ENCODE measurements around the gene PVR.

PVR gene

DNA sequence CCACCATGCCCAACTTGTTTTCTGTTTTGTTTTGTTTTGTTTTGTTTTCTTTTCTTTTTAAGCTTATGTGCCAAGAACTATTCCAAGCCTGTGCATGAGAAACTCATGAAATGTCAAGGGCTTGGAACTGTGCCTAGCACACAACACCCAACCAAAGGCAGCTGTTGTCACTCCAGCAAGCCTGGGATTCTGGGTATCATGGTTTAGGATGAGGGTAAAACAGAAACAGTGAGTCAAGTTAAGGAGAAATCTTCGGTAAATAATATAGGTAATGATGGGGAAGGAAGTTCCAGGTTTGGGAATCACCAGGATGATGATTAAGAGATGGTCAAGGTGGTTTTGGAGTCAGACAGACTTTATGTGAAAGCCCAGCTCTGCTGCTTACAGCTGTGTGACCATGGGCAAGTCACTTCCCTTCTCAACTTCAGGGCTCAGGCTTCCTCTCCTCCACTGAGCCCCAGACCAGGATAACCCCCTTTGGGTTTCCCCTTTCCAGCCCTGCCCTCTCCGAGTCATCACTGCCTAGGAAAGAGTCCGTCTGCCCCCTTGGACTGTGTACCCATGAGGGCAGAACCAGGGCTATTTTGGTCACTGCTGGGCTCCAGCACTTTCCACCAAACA, 5.0 kb downstream of the PVR start:
- TF ChIP-seq CTCF (conservative IDR thresholded peaks at IDR 0.05) (no peak), ZFX (IDR thresholded peaks at IDR 0.05) (no peak)
- H3K27ac ChIP-seq = no peak overlapping the region

DNA sequence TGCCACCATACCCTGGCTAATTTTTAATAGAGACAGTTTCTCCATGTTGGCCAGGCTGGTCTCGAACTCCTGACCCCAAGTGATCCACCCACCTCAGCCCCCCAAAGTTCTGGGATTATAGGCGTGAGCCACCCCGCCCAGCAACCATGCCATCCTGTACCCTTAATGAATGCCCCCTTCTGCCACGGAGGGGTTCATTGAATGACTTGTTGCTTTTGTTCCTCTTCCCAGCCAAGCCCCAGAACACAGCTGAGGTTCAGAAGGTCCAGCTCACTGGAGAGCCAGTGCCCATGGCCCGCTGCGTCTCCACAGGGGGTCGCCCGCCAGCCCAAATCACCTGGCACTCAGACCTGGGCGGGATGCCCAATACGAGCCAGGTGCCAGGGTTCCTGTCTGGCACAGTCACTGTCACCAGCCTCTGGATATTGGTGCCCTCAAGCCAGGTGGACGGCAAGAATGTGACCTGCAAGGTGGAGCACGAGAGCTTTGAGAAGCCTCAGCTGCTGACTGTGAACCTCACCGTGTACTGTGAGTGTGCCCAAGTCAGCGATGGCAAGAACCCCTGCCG, 6.0 kb downstream of the PVR start:
- no peak overlapping the region for H3K27ac ChIP-seq
- no peak for TF ChIP-seq CTCF (conservative IDR thresholded peaks at IDR 0.05)
- TF ChIP-seq ZFX (IDR thresholded peaks at IDR 0.05) = no peak

GRCh38 chr19:44653343-44653742, 9.6 kb downstream of the PVR start:
- no peak for TF ChIP-seq CTCF (conservative IDR thresholded peaks at IDR 0.05)
- no peak for TF ChIP-seq ZFX (IDR thresholded peaks at IDR 0.05)
- H3K27ac ChIP-seq = no peak overlapping the region

DNA sequence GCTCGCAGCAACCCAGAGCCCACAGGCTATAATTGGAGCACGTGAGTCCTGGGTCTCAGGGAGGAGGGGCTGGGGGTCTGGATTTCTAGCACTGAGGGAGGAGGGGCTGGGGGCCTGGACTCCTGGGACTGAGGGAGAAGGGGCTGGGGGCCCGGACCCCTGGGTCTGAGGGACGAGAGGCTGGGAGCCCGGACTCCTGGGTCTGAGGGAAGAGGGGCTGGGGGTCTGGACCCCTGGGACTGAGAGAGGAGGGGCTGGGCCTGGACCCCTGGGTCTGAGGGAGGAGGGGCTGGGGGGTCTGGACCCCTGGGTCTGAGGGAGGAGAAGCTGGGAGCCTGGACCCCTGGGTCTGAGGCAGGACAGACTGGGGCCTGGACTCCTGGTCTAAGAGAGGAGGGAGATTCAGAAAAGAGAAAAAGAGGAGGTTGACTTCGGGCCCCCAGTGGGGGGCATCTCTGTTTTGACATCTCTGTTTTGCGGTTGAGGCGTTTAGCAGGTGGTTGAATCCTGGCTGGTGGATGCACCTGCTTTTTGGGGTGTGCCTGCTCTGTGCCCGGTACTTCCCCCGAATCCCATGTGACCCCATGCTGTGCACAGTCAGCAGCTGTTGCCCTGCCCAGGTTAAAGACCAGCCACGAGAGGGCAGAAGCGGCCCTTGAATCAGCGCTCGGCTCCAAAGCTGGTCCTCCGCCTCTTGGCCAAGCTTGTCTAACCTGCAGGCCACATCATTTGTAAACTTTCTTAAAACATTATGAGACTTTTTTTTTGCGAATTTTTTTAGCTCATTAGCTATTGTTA, 10.5 kb downstream of the PVR start:
- TF ChIP-seq CTCF (conservative IDR thresholded peaks at IDR 0.05) (no peak), ZFX (IDR thresholded peaks at IDR 0.05) (no peak)
- no peak overlapping the region for H3K27ac ChIP-seq

DNA sequence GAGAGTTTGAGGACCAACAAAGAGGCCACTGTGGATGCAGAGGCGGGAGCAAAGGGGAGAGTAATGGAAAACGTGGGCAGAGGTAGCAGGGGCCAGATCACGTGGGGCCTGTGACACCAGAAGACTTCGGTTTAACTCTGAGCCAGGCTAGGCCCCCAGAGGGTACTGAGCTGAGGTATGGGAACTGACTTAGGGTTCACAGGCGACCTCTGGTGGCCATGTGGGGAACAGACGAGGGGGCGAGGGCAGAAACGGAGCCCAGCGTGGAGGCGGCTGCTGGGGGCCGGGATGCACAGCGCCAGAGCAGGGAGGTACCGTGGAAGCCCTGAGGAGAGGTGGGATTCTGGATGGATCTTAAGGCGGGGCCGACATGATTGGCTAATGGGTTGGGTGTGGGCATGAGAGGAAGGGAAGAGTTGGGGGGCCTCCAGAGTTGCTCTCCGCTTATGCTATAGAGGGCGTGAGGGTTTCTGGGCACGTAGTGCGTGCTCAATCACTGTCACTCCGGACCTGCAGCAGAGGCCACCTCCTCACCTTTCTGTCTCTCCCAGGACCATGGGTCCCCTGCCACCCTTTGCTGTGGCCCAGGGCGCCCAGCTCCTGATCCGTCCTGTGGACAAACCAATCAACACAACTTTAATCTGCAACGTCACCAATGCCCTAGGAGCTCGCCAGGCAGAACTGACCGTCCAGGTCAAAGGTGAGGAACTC, 13.7 kb downstream of the PVR start:
- H3K27ac ChIP-seq = no peak overlapping the region

GRCh38 chr19:44658069-44658733, 14.5 kb downstream of the PVR start:
- no peak for TF ChIP-seq CTCF (conservative IDR thresholded peaks at IDR 0.05)
- TF ChIP-seq ZFX (IDR thresholded peaks at IDR 0.05) = no peak
- H3K27ac ChIP-seq = no peak overlapping the region

More for the DNA sequence above, 13.7 kb downstream of the PVR start:
- TF ChIP-seq ZFX (IDR thresholded peaks at IDR 0.05) (no peak), CTCF (conservative IDR thresholded peaks at IDR 0.05) (peak; percentile 73)

All from C4-2B (cell line).